ENCODE data around the gene SUN2. TPM values are rescaled to one million over a fixed set of nuclear protein-coding genes. Genes with fewer than 3 reads are reported as not detected.

The SUN2 gene
- total and polyA plus RNA-seq, 5 donors from 2014 or later = 260 to 454 (median 331) TPM

GRCh38 chr22:38700789-38701628, 54.8 kb downstream of the SUN2 start, which contains the start of gene JOSD1:
TSS of gene JOSD1 (minus strand) at chr22:38700943. CDS start at chr22:38699987, 956 bp downstream.
- H3K36me3 Mint-ChIP-seq = peaks cover 5% of the 10 kb centered on the region
- no peaks in the 10 kb centered on the region for H3K27me3 ChIP-seq (ENCODE audit: control insufficient read depth, insufficient read depth, low read length)
- H3K27ac ChIP-seq (ENCODE audit: insufficient read depth, low read length, poor library complexity, severe bottlenecking) = peak within 1 kb of the TSS; percentile 97
- no peaks in the 10 kb centered on the region for H3K9me3 Mint-ChIP-seq
- peak within 1 kb of the TSS; percentile 94 to 98 (median 97) for H3K4me3 Mint-ChIP-seq
- H3K4me3 ChIP-seq (ENCODE audit: low read depth, low read length) = peak within 1 kb of the TSS; percentile 90
- H3K9me3 ChIP-seq (ENCODE audit: control insufficient read depth in 2 of 2, low read length in 2 of 2) = no peaks in the 10 kb centered on the region
- DNase-seq (peak; percentile 97 to 99 (median 98)), ATAC-seq (ENCODE audit: low read depth in 2 of 2) (peak; percentile 27 to 35)
- H3K27me3 Mint-ChIP-seq = peaks cover 4% of the 10 kb centered on the region
- H3K36me3 ChIP-seq (ENCODE audit: control insufficient read depth, insufficient read depth, low read length) = no peaks in the 10 kb centered on the region
- H3K27ac Mint-ChIP-seq = peak within 1 kb of the TSS; percentile 99 to 100 (median 99)
- peaks cover 66% of the 10 kb centered on the region for H3K4me1 ChIP-seq (ENCODE audit: control insufficient read depth, insufficient read depth, low read length, poor library complexity, severe bottlenecking)
- peaks cover 31 to 66% (median 43%) of the 10 kb centered on the region in 4 donors for H3K4me1 Mint-ChIP-seq

- H3K27me3 ChIP-seq (ENCODE audit: control insufficient read depth, insufficient read depth, low read length) = no peaks in the 10 kb centered on the region
- peaks cover 5% of the 10 kb centered on the region for H3K36me3 Mint-ChIP-seq
- H3K4me1 Mint-ChIP-seq = peaks cover 31 to 62% (median 42%) of the 10 kb centered on the region in 4 donors
- peak in 1 of 2 donors; percentile 0 for ATAC-seq (ENCODE audit: low read depth in 2 of 2)
- H3K4me3 ChIP-seq (ENCODE audit: low read depth, low read length) = peak overlapping the region; percentile 82
- H3K36me3 ChIP-seq (ENCODE audit: control insufficient read depth, insufficient read depth, low read length) = no peaks in the 10 kb centered on the region
- peaks cover 4% of the 10 kb centered on the region for H3K27me3 Mint-ChIP-seq
- no peaks in the 10 kb centered on the region for H3K9me3 Mint-ChIP-seq
- H3K4me3 Mint-ChIP-seq = peak overlapping the region; percentile 87 to 98 (median 96)
- H3K4me1 ChIP-seq (ENCODE audit: control insufficient read depth, insufficient read depth, low read length, poor library complexity, severe bottlenecking) = peaks cover 66% of the 10 kb centered on the region
- H3K27ac ChIP-seq (ENCODE audit: insufficient read depth, low read length, poor library complexity, severe bottlenecking) = peak overlapping the region; percentile 97
- peak overlapping the region; percentile 96 to 98 (median 97) for H3K27ac Mint-ChIP-seq
- no peaks in the 10 kb centered on the region for H3K9me3 ChIP-seq (ENCODE audit: control insufficient read depth in 2 of 2, low read length in 2 of 2)
- DNase-seq = peak in 2 of 3 donors; percentile 39 to 44
Measured at GRCh38 chr22:38700270-38700788, 55.5 kb downstream of the SUN2 start.

- peaks cover 65% of the 10 kb centered on the region for H3K4me1 ChIP-seq (ENCODE audit: control insufficient read depth, insufficient read depth, low read length, poor library complexity, severe bottlenecking)
Measured at GRCh38 chr22:38699784-38700183, 56.0 kb downstream of the SUN2 start.

GRCh38 chr22:38699143-38699542, 56.7 kb downstream of the SUN2 start:
- Histone ChIP-seq H3K9me3 (ENCODE audit: control insufficient read depth in 2 of 2, low read length in 2 of 2) (no peaks in the 10 kb centered on the region), H3K27ac (ENCODE audit: insufficient read depth, low read length, poor library complexity, severe bottlenecking) (peak overlapping the region; percentile 97), H3K27me3 (ENCODE audit: control insufficient read depth, insufficient read depth, low read length) (no peaks in the 10 kb centered on the region), H3K4me1 (ENCODE audit: control insufficient read depth, insufficient read depth, low read length, poor library complexity, severe bottlenecking) (peaks cover 64% of the 10 kb centered on the region), H3K4me3 (ENCODE audit: low read depth, low read length) (peak overlapping the region; percentile 82), H3K36me3 (ENCODE audit: control insufficient read depth, insufficient read depth, low read length) (no peaks in the 10 kb centered on the region)
- peaks cover 4% of the 10 kb centered on the region for H3K27me3 Mint-ChIP-seq
- no peaks in the 10 kb centered on the region for H3K9me3 Mint-ChIP-seq
- peaks cover 9% of the 10 kb centered on the region for H3K36me3 Mint-ChIP-seq
- DNase-seq (peak in 1 of 3 donors; percentile 22), ATAC-seq (ENCODE audit: low read depth in 2 of 2) (no peak)
- H3K4me1 Mint-ChIP-seq = peaks cover 36 to 63% (median 42%) of the 10 kb centered on the region in 4 donors
- H3K27ac Mint-ChIP-seq = peak overlapping the region; percentile 96 to 98 (median 97)
- H3K4me3 Mint-ChIP-seq = peak overlapping the region; percentile 87 to 95 (median 94)

More at GRCh38 chr22:38699784-38700183, 56.0 kb downstream of the SUN2 start:
- H3K27me3 Mint-ChIP-seq = peaks cover 4% of the 10 kb centered on the region
- Histone ChIP-seq H3K36me3 (ENCODE audit: control insufficient read depth, insufficient read depth, low read length) (no peaks in the 10 kb centered on the region), H3K4me3 (ENCODE audit: low read depth, low read length) (peak overlapping the region; percentile 82), H3K9me3 (ENCODE audit: control insufficient read depth in 2 of 2, low read length in 2 of 2) (no peaks in the 10 kb centered on the region), H3K27ac (ENCODE audit: insufficient read depth, low read length, poor library complexity, severe bottlenecking) (peak overlapping the region; percentile 97), H3K27me3 (ENCODE audit: control insufficient read depth, insufficient read depth, low read length) (no peaks in the 10 kb centered on the region)
- peaks cover 7% of the 10 kb centered on the region for H3K36me3 Mint-ChIP-seq
- H3K9me3 Mint-ChIP-seq = no peaks in the 10 kb centered on the region
- DNase-seq = peak in 1 of 3 donors; percentile 8
- ATAC-seq (ENCODE audit: low read depth in 2 of 2) = no peak
- peaks cover 34 to 62% (median 42%) of the 10 kb centered on the region in 4 donors for H3K4me1 Mint-ChIP-seq
- H3K4me3 Mint-ChIP-seq = peak overlapping the region; percentile 87 to 95 (median 94)
- peak overlapping the region; percentile 96 to 98 (median 97) for H3K27ac Mint-ChIP-seq

- Histone ChIP-seq H3K4me3 (ENCODE audit: low read depth, low read length) (peak overlapping the region; percentile 82), H3K36me3 (ENCODE audit: control insufficient read depth, insufficient read depth, low read length) (no peaks in the 10 kb centered on the region), H3K27me3 (ENCODE audit: control insufficient read depth, insufficient read depth, low read length) (no peaks in the 10 kb centered on the region), H3K4me1 (ENCODE audit: control insufficient read depth, insufficient read depth, low read length, poor library complexity, severe bottlenecking) (peaks cover 64% of the 10 kb centered on the region), H3K9me3 (ENCODE audit: control insufficient read depth in 2 of 2, low read length in 2 of 2) (no peaks in the 10 kb centered on the region), H3K27ac (ENCODE audit: insufficient read depth, low read length, poor library complexity, severe bottlenecking) (peak overlapping the region; percentile 97)
- no peak for ATAC-seq (ENCODE audit: low read depth in 2 of 2)
- H3K27me3 Mint-ChIP-seq = peaks cover 4% of the 10 kb centered on the region
- H3K27ac Mint-ChIP-seq = peak overlapping the region; percentile 56 to 98 (median 97)
- H3K4me1 Mint-ChIP-seq = peaks cover 36 to 63% (median 43%) of the 10 kb centered on the region in 4 donors
- peaks cover 9% of the 10 kb centered on the region for H3K36me3 Mint-ChIP-seq
- H3K4me3 Mint-ChIP-seq = peak overlapping the region; percentile 87 to 95 (median 94)
- no peak for DNase-seq
- H3K9me3 Mint-ChIP-seq = no peaks in the 10 kb centered on the region
Measured at GRCh38 chr22:38698407-38699094, 57.2 kb downstream of the SUN2 start.

- H3K27ac Mint-ChIP-seq = peak overlapping the region; percentile 52 to 97 (median 87)
- H3K36me3 Mint-ChIP-seq = peaks cover 16% of the 10 kb centered on the region
- H3K27me3 Mint-ChIP-seq = peaks cover 4% of the 10 kb centered on the region
- ATAC-seq (ENCODE audit: low read depth in 2 of 2) (no peak), DNase-seq (no peak)
- peak overlapping the region; percentile 82 for H3K4me3 ChIP-seq (ENCODE audit: low read depth, low read length)
- peaks cover 64% of the 10 kb centered on the region for H3K4me1 ChIP-seq (ENCODE audit: control insufficient read depth, insufficient read depth, low read length, poor library complexity, severe bottlenecking)
- no peaks in the 10 kb centered on the region for H3K36me3 ChIP-seq (ENCODE audit: control insufficient read depth, insufficient read depth, low read length)
- no peaks in the 10 kb centered on the region for H3K9me3 Mint-ChIP-seq
- H3K27ac ChIP-seq (ENCODE audit: insufficient read depth, low read length, poor library complexity, severe bottlenecking) = peak overlapping the region; percentile 62
- no peaks in the 10 kb centered on the region for H3K9me3 ChIP-seq (ENCODE audit: control insufficient read depth in 2 of 2, low read length in 2 of 2)
- no peaks in the 10 kb centered on the region for H3K27me3 ChIP-seq (ENCODE audit: control insufficient read depth, insufficient read depth, low read length)
- peaks cover 36 to 72% (median 52%) of the 10 kb centered on the region in 4 donors for H3K4me1 Mint-ChIP-seq
- H3K4me3 Mint-ChIP-seq = peak overlapping the region in 3 of 4 donors; percentile 92 to 95 (median 95)
Measured at GRCh38 chr22:38697425-38698089, 58.2 kb downstream of the SUN2 start.
